GM12872 (cell line): ENCODE data around the gene SLC22A1.

Source experiments
- CTCF ChIP-seq: IDR thresholded peaks from 3 replicates; pipeline ENCODE4 v1.5.1; 2011; ENCODE audit warnings: low read depth, mild to moderate bottlenecking, low read length, moderate library complexity; ENCODE audit not compliant: insufficient read depth

Gene SLC22A1

DNA sequence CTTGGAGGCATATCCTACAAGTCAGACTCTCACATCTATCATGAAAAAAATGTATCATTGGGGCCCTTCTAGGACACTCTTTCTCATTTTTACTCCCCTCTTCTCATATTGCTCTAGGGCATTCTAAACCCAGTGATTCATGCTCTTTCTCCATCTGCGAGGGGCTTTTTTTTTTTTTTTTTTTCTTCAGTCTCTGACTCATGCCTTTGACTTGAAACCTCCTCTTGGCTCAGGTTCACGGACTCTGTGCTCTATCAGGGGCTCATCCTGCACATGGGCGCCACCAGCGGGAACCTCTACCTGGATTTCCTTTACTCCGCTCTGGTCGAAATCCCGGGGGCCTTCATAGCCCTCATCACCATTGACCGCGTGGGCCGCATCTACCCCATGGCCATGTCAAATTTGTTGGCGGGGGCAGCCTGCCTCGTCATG lies 17.8 kb downstream of the SLC22A1 start:
- TF ChIP-seq CTCF: no peak

DNA sequence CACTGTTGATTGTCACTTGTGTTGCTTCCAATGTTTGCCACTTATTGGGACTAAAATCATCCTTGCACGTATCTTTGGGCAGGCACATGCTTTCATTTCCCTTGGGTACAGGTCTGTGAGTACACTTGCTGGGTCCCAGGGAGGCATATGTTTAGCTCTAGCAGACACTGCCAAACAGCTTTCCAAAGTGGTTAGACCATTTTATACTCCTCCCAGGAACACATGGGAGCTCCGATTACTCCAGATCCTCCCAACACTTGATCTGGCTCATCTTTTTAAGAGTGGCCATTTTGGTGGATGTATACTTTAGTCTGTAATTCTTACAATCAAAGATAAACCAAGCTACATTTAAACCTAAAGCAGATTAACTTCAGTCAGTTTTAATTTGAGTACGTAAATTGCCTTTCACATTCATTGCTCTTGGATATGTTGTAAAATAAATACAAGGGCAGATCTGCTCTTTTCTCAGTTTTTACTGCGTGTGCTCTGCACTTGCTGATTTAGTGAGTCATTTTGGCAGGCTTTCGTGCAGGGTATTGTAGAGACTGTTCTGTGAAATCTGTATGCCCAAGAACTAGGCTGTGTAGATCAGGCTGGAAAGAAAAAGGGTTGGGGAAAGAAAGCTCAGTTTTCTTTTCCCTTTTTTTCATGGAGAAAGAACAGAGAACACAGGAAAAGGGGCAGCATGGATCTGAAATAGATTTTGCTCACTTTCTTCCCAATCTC lies 19.5 kb downstream of the SLC22A1 start:
- TF ChIP-seq CTCF: no peak

DNA sequence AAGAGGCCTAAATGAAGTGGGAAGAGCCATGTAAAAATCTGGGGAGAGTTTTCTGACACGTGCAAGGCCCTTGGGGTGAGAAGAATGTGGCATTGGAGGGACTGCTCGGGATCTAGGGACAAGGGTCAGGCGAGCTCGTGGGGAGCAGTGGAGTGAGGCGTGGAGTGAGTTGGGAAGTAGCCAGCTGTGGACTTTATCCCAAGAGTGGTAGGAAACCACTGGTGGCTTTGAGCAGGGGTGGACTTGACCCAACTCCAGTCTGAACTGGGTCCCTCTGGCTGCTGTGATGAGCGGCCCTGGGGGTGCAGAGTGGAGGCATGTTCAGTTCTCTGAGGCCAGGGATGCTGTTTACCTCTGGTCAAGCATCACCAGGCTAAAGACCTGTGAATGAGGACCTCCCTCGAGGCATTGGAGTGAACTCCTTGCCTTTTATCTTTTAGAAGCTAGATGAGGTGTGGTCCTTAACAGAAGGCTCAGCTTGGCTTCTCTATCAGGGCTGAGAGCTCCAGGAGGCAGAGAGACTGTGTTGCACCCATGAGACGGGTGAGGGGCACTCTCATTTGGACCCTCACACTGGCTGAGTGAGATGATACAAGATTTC lies 20.6 kb downstream of the SLC22A1 start:
- TF ChIP-seq CTCF: no peak

DNA sequence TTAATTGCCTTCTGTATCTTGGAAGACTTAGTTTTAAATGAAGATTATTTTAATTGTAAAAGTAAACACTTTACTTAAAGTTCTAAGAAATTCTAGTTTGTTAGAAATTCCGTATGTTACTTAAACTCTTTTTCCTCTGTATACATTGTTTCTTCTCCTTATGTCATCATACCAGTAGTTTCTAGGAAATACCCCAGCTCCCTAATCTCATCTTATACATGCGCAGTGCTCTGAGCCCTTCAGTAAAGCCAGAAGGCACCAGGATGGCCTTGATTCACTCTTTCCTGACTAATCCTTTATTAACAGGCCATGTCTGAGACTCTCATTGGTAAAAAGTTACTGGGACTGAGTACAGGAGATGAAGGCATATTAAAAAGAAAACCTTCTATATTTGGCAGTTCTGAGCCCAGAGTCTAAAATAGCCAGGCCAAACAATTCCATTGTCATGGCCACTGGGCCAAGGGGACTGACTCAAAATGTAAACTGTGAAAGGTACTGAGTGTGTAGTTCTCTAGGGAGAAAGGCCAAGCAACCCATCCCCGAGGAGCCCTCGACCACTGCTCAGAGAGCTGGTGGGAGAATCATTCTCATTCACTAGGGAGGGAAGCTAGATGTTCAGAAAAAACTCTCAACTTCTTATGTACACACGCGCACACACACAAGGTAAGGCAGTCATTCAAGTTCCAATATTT lies 25.0 kb downstream of the SLC22A1 start:
- no peak for TF ChIP-seq CTCF

DNA sequence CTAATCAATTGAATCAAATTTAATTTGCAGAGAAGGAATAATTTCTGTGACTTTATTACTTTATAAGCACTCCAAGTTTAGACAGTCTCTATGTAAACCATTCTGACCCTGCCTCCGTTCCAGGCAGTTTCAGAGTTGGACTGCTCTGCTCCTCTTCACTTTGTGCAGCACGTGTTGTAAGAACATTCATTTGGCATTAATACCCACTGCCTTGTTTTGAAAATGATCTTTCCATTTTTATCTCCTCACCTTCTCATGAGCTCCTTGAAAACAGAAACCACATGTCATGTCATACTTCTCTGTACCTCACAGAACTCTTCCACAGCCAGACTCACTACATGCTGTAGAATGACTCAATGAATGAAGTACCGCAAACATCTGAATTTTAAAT lies 25.5 kb downstream of the SLC22A1 start:
- TF ChIP-seq CTCF: no peak

DNA sequence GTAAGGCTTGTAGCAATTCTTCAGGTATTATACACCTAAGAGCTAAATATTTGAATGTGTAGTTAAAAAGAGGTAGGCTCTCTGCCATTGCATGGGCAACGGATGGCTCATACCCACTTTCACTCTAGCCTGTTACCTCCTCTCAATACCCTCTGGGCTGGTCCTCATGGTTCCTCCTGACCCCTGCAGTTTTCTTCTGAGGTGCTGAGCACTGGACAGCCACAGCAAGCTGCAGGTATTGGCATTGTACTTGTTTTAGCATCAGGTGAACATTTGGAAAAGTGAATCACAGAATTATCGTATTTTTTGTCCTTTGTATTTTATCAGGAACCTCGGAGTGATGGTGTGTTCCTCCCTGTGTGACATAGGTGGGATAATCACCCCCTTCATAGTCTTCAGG lies 32.9 kb downstream of the SLC22A1 start:
- TF ChIP-seq CTCF: no peak

- TF ChIP-seq CTCF: no peak
These were observed 35.2 kb downstream of the SLC22A1 start for GRCh38 chr6:160156842-160157241.
